ENCODE measurements around the gene CDK11B.

- TF ChIP-seq CTCF (conservative IDR thresholded peaks at IDR 0.05) (no peak), ZFX (IDR thresholded peaks at IDR 0.05) (no peak)
Measured at GRCh38 chr1:1664941-1665814, 6.4 kb upstream of the CDK11B start.

Measured in C4-2B (cell line).